Suprapubic skin (tissue), 4 donors: ENCODE data around the gene SNX13.

Experiments used
- EP300 ChIP-seq: sonication (generic); formaldehyde crosslinking; IDR thresholded peaks from one replicate; pipeline ENCODE4 v1.6.1; 2017; ENCODE audit warnings: antibody characterized with exemption
- POLR2A ChIP-seq, 2 donors: fragments of 450-650 bp; IDR thresholded peaks; one replicate each; pipeline ENCODE4 v1.6.1; 2017; ENCODE audit warnings: antibody characterized with exemption in 2 of 2, mild to moderate bottlenecking in 2 of 2, moderate library complexity in 2 of 2
- POLR2AphosphoS5 ChIP-seq, 3 donors: sonication (generic); formaldehyde crosslinking; IDR thresholded peaks; one replicate each; pipeline ENCODE4 v1.6.1; 2017; ENCODE audit warnings: antibody characterized with exemption in 3 of 3
- TF ChIP-seq, protein P1 (sequence below), 2 donors: fragments of 200-600 bp in 1 of 2; fragments of 450-650 bp in 1 of 2; sonication (generic) in 1 of 2; IDR thresholded peaks; one replicate each; pipeline ENCODE4 v1.5.1; 2016 to 2019; ENCODE audit warnings: antibody characterized with exemption in 2 of 2, mild to moderate bottlenecking in 1 of 2, moderate library complexity in 1 of 2

DNA sequence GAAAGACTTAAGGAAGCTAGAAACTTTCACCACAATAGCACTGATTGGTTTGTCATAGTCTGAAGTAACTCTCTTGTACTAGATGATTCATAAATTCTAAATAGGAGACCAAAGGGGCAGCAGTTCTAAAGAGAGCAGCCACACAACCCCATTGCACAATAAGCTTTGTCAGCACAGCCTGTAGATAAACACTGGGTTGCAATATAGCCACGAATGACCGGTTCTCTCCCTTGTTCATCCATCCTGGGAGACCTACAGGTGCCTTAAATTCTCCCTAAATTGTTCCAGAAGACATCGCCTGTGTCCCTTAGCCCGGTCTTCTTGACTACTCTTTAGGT is 167.0 kb downstream of the SNX13 start:
- TF ChIP-seq, protein P1, sequence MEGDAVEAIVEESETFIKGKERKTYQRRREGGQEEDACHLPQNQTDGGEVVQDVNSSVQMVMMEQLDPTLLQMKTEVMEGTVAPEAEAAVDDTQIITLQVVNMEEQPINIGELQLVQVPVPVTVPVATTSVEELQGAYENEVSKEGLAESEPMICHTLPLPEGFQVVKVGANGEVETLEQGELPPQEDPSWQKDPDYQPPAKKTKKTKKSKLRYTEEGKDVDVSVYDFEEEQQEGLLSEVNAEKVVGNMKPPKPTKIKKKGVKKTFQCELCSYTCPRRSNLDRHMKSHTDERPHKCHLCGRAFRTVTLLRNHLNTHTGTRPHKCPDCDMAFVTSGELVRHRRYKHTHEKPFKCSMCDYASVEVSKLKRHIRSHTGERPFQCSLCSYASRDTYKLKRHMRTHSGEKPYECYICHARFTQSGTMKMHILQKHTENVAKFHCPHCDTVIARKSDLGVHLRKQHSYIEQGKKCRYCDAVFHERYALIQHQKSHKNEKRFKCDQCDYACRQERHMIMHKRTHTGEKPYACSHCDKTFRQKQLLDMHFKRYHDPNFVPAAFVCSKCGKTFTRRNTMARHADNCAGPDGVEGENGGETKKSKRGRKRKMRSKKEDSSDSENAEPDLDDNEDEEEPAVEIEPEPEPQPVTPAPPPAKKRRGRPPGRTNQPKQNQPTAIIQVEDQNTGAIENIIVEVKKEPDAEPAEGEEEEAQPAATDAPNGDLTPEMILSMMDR (IDR thresholded peaks at IDR 0.05): no peak
- TF ChIP-seq POLR2A (IDR thresholded peaks at IDR 0.05) (no peak), POLR2AphosphoS5 (IDR thresholded peaks at IDR 0.05) (no peak), EP300 (no peak)
